Lower leg skin (tissue), 3 donors: ENCODE data around the gene XRCC6.
"Not testable (repeated sequence)": the region's sequence is repeated elsewhere in the genome, so short reads cannot be mapped to it uniquely, and the experiment has no call there.

Experiments
- POLR2A ChIP-seq, 2 donors: fragments of 450-650 bp; IDR thresholded peaks; one replicate each; pipeline ENCODE4 v1.6.1; 2016 to 2017; ENCODE audit warnings: antibody characterized with exemption in 2 of 2, mild to moderate bottlenecking in 1 of 2, moderate library complexity in 1 of 2
- TF ChIP-seq, protein P1 (sequence below), 3 donors: fragments of 450-650 bp; IDR thresholded peaks; one replicate each; pipeline ENCODE4 v1.5.1; 2016; ENCODE audit warnings: antibody characterized with exemption in 3 of 3, mild to moderate bottlenecking in 3 of 3, moderate library complexity in 2 of 3

GRCh38 chr22:41593336-41593960 is 27.6 kb upstream of the XRCC6 start:
- TF ChIP-seq, protein P1, sequence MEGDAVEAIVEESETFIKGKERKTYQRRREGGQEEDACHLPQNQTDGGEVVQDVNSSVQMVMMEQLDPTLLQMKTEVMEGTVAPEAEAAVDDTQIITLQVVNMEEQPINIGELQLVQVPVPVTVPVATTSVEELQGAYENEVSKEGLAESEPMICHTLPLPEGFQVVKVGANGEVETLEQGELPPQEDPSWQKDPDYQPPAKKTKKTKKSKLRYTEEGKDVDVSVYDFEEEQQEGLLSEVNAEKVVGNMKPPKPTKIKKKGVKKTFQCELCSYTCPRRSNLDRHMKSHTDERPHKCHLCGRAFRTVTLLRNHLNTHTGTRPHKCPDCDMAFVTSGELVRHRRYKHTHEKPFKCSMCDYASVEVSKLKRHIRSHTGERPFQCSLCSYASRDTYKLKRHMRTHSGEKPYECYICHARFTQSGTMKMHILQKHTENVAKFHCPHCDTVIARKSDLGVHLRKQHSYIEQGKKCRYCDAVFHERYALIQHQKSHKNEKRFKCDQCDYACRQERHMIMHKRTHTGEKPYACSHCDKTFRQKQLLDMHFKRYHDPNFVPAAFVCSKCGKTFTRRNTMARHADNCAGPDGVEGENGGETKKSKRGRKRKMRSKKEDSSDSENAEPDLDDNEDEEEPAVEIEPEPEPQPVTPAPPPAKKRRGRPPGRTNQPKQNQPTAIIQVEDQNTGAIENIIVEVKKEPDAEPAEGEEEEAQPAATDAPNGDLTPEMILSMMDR (IDR thresholded peaks at IDR 0.05): not testable (repeated sequence)
- TF ChIP-seq POLR2A (IDR thresholded peaks at IDR 0.05): not testable (repeated sequence)
